GM12864 (cell line): ENCODE data around the gene CATSPER3.

Experiments used
- DNase-seq: peaks from one replicate; pipeline ENCODE4 v3.0.0-alpha.2; 2011; ENCODE audit warnings: low read depth
- H3K4me3 ChIP-seq: 2 replicates; pipeline ENCODE4 v1.5.1; 2011; ENCODE audit warnings: mild to moderate bottlenecking, low read depth, low read length, control low read depth
- CTCF ChIP-seq: IDR thresholded peaks from 2 replicates; pipeline ENCODE4 v1.5.1; 2011; ENCODE audit warnings: low read depth, mild to moderate bottlenecking, moderate library complexity, low read length, control low read depth, inconsistent platforms; ENCODE audit errors: missing control alignments

Gene CATSPER3

GRCh38 chr5:135004376-135004775, 36.7 kb downstream of the CATSPER3 start:
- H3K4me3 ChIP-seq = no peak overlapping the region
- no peak for DNase-seq
- TF ChIP-seq CTCF = no peak

- TF ChIP-seq CTCF = no peak
- H3K4me3 ChIP-seq = no peak overlapping the region
- DNase-seq = no peak
Measured at GRCh38 chr5:135005076-135005475, 37.4 kb downstream of the CATSPER3 start.

- H3K4me3 ChIP-seq = no peak overlapping the region
- DNase-seq = no peak
- TF ChIP-seq CTCF = no peak
Measured at GRCh38 chr5:135007305-135007704, 39.6 kb downstream of the CATSPER3 start.

- no peak overlapping the region for H3K4me3 ChIP-seq
- DNase-seq = no peak
- TF ChIP-seq CTCF = no peak
Measured at GRCh38 chr5:135007749-135008363, 40.1 kb downstream of the CATSPER3 start.

GRCh38 chr5:135008556-135008955, 40.8 kb downstream of the CATSPER3 start:
- DNase-seq = no peak
- TF ChIP-seq CTCF = no peak
- no peak overlapping the region for H3K4me3 ChIP-seq

- no peak for TF ChIP-seq CTCF
- no peak for DNase-seq
Measured at GRCh38 chr5:135008981-135009735, 41.5 kb downstream of the CATSPER3 start.

More at GRCh38 chr5:135008981-135009735, 41.5 kb downstream of the CATSPER3 start:
- H3K4me3 ChIP-seq = no peak overlapping the region
